HG03045 (cell line): ENCODE measurements around the gene OBSCN.

Source experiments
- ATAC-seq: cut with Tn5 transposase; IDR thresholded peaks from one replicate; pipeline ENCODE4 v1.9.1; 2021; ENCODE audit warnings: mild to moderate bottlenecking, moderate library complexity; ENCODE audit not compliant: unreplicated experiment

OBSCN gene

GRCh38 chr1:228393811-228394570 lies 186.1 kb downstream of the OBSCN start:
- ATAC-seq, result no peak

- no peak for ATAC-seq
Observed at GRCh38 chr1:228394571-228395394, 186.9 kb downstream of the OBSCN start.

DNA sequence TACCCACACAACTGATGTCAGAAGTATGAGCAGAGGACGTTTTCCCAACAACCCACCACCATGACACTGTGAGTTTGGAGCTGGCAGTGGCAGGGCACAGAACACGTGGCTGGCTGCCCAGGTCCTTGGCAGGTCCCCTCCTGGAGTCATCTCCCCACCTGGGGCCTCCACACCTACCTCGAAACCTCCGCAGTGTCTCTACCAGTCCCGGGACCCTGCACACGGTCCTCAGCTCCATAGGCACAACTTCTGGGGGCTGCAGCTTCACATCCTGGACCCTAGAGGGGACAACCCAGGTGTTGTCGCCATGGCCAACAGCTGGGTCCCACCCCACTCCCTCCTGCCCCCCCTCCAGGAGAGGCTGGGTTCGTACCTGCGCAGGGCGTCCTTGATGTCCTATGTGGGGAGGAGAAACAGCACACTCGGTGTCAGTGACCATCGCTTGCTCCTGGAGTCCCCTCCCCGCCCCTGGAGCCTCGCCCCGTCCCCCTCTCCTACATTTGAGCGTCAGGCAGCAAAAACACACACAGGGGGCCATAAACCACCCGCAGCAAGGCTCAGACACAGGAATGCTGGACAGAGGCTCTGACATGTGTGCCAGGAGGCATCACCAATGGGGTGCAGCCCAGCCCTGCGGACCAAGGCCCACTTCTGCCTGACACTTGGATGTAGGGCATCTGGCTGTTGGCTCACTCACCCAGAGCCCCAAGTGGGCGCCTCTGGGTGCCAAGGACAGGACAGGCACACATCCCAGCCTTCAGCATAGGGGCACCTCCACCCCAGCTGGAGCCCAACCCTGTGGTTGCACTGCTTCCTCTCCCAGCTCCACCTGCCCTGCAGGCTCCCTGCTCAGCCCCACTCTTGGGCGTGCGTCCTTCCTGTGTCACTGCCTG lies 189.2 kb downstream of the OBSCN start:
- no peak for ATAC-seq

DNA sequence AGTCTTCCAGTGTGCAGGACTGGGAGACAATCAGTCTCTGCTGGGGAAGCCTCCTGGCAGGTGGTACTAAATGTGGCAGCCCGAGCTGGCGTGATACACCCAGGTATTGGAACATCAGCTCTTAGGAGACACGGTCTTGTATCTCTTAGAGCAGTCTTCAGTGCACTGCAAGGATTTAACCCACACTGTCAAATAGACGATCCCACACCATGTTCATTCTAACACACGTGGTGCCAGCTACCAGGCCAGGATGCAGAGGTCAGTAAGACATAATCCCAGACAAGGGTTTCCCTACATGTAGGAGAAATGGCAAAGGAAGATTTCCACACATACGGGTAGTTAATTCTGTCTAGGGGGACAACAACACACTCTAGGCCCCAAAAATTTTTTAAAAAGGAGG lies 190.1 kb downstream of the OBSCN start:
- ATAC-seq, result no peak

DNA sequence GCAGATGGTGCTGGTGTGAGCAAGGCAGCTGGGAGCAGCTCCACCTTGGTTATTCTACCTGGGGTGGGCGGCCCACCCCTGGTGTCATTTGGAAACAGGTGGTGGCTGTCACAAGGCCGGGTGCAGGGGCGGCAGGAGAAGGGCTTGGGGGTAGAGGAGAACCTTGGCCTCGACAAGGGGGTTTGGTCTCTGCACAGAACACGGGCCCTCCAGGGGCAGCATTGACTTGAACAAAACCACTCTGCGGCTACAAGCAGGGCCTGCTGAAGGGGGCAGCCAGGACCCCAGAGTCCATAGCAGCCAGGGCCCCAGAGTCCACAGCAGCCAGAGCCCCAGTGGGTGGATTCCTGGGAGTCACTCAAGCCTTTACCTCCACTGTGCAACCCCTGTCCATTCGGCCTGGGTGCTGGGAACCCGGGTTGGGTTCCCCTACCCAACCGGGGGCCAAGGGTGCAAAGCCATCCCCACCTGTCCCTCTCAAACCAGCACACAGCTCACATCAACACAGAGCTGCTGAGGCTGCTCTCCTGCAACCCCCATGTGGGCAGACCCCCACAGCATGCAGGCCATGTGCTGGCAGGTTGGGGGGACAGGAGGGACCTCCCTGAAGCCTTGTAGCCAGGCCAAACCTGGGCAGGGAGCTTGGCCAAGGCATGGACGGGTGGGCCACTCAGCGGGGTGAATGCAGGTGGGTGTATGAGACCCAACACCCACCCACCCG lies 191.1 kb downstream of the OBSCN start:
- ATAC-seq, result no peak

DNA sequence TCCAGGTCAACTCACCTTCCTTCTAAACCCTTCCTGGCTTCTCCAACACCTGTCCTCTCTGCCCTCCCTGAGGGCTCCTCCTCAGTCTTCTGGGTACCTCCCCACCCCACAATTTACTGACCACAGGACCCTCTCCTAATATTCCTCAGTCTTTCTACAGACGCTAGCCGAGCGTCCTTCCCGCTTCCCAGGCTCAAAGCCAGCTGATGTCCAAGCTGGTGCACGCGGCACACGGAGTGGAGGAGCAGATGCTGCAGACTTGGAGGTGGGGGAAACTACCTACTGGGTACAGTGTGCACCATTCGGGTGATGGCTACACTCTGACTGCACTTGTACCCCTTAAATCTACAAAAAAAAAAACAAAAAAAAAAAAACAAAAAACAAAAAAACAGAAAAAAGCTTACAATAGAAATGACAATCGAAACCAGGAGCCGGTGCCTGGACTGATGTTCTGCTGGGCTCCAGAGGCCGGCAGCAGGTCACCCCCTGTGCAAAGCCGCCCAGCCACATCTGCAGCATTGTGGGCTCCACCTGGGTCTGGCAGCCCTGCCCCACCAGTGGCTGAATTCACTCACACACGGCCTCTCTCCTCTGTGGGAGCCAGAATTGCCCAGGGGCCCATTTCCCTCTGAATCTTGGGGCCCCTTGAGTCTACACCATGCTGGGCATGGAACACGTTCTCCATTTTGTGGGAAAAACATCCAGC lies 191.8 kb downstream of the OBSCN start:
- no peak for ATAC-seq

GRCh38 chr1:228400237-228400651 lies 192.4 kb downstream of the OBSCN start:
- ATAC-seq, result no peak

GRCh38 chr1:228400692-228401454 lies 193.0 kb downstream of the OBSCN start:
- no peak for ATAC-seq

DNA sequence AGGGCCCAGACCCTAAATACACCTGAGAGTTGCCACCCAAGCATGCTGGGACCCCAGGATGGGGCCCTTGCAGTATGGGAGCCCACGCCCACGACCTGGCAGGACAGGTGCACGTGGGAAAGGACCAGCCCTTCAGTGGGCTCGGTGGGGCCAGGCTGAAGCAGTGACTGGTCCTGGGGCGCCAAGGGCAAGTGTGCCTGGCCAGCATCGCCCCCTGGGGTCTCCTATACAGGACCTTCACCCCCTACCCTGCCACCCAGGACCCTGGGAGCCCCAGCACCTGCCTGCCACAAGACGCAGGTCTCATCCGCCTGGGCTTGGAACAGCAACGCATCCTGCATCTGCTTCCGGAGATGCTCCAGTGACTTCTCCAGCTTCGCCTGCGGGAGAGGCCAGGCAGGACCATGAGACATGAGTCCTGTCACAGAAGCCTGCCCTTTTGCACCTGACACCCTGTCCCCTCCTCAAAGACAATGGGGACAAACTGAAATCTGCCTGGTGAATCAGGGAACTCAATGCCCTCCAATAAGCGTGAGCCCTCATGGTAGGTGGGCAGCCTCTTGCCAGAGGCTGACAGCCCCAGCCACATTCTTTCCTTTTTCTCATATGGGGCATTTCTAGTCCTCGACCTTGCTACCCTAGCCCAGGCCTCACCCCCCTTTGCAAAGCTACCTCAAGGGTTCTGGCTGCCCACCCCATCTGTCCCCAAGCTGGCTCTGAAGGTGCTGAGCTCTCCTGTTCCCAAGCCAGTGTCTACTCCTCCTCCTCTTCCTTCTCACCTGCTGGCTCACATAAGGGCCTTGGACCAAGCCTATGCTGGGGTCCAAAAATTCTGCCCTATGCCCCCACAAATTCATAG lies 194.2 kb downstream of the OBSCN start:
- ATAC-seq, result no peak

DNA sequence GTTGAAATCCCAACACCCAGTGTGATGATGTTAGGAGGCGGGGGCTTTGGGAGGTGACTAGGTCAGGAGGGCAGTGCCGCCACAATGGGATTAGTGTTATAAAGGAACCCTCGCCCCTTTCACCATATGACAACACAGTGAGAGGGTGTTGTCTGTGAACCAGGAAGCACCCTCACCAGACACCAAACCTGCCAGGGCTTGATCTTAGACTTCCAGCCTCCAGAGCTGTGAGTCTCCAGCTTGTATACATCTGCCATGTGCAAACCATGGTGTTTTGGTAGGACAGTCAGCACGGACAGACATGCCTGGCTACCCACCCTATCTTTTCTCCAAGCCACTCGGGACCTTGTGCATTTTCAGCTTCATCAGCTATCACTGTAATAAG lies 194.8 kb downstream of the OBSCN start:
- no peak for ATAC-seq

DNA sequence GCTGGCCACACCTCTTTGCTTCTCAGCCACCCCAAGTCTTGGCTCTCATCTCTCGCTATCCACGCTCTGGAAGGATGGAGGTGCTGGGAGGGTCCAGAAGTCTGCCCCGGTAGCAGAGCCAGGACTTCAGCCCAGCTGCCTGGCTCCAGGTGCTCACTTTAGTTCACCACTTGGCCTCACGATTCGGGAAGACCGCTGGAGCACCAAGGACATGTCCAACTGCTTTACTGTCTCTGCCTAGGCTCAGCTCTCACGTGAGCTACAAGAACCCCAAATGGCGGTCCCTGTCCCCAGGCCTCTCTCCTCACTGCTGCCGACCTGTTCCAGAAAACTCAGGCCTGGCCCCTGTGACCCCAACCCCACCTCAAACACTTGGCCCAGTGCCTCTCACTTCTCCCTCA lies 195.4 kb downstream of the OBSCN start:
- ATAC-seq, result no peak

GRCh38 chr1:228404107-228404720 lies 196.4 kb downstream of the OBSCN start:
- ATAC-seq, result no peak

DNA sequence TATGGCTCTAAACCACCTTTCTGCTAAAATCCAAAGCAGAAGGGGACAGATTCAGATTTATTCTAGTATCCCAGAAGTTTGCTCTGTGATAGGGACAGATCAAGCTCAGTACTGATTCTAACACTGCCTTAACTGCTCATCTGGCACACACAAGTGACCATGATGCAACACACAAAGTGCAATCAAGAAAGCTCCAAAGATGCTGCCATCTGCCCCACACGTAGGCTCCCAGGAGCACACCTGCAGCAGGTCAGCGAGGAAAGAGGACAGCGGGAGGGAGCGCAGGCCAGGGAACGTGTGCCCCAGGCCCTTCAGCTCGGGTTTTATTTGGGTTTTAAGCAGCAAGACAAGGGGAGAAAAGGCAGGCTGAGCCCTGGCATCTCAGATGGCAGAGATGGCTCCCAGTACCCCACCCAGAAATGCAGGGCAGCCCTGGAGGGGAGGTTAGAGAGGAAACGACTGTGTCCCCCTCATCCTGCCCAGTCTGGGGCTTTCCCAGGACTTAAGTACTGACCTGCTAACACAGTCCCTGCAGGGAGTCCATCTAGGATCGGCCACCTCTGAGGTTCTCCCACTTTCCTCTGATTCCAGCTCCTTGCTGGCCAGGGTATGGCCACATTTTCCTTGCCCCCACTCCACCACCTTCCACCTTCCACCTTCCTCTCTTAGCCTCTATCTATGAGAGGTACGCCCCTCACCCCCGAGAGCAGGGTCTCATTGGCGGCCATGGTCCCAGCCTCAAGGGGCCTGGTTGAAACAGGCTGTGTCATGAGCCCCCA lies 197.5 kb downstream of the OBSCN start:
- no peak for ATAC-seq

GRCh38 chr1:228405979-228406228 lies 198.1 kb downstream of the OBSCN start:
- no peak for ATAC-seq

- peak; percentile 39 for ATAC-seq
Observed at GRCh38 chr1:228407106-228408040, 199.5 kb downstream of the OBSCN start.
